Erythroblast (primary cell): ENCODE measurements around the gene SLF2.

ENCODE experiments used
- GATA1 ChIP-seq: IDR thresholded peaks from 2 replicates; pipeline ENCODE4 v1.6.1; 2011; ENCODE audit warnings: low read depth, mild to moderate bottlenecking, control low read depth, low read length, moderate library complexity
- POLR2A ChIP-seq: IDR thresholded peaks from 2 replicates; pipeline ENCODE4 v1.6.1; 2011; ENCODE audit warnings: mild to moderate bottlenecking, low read length

DNA sequence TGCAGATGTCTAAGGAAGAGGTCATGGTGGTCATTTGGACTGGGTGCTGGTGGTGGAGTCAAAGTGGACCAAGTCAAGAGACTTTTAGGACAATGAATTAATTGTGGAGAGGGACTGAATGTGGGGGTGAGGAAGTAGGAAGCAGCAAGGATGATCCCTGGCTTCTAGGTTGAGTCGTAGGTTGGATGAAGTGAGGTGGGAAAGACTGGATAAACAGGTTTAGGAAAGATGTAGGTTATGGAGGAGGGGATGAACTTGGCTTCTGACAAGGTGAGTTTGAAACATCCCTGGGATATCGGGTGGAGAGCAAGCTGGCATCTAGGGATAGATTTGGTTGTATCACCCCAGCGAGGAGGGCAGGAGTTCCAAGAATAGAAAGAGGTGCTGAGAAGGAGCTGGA, 64.1 kb downstream of the SLF2 start:
- TF ChIP-seq POLR2A (no peak), GATA1 (no peak)
